Activated naive CD4-positive, alpha-beta T cell treated with anti-CD3 and anti-CD28 coated beads for 36 hours (primary cell): ENCODE measurements around the gene ALDH3B1. TPM values are rescaled to one million over a fixed set of nuclear protein-coding genes. Genes with fewer than 3 reads are reported as not detected.

Experiments
- CTCF ChIA-PET: fragments of 350-600 bp; sonication (Branson Sonifier 250); formaldehyde crosslinking; loops from one replicate; lab custom pipeline; 2021; ENCODE audit warnings: antibody characterized with exemption; lab: Charles Lee
- DNase-seq: peaks from one replicate; pipeline ENCODE4 v3.0.0-alpha.2; 2020
- H3K27ac Mint-ChIP-seq: one replicate; pipeline ENCODE4 v1.8.0; 2021; ENCODE audit warnings: mild to moderate bottlenecking, mixed read lengths
- H3K27me3 Mint-ChIP-seq: one replicate; pipeline ENCODE4 v1.8.0; 2021; ENCODE audit warnings: low read depth, mixed read lengths
- H3K36me3 Mint-ChIP-seq: one replicate; pipeline ENCODE4 v1.8.0; 2021; ENCODE audit warnings: low read depth, mixed read lengths
- H3K4me1 Mint-ChIP-seq: one replicate; pipeline ENCODE4 v1.8.0; 2021; ENCODE audit warnings: low read depth, mixed read lengths
- H3K4me3 Mint-ChIP-seq: one replicate; pipeline ENCODE4 v1.8.0; 2021; ENCODE audit warnings: mild to moderate bottlenecking, moderate library complexity, mixed read lengths
- H3K9me3 Mint-ChIP-seq: one replicate; pipeline ENCODE4 v1.8.0; 2021; ENCODE audit warnings: mixed read lengths
- intact Hi-C: fragments of 100-400 bp; cut with micrococcal nuclease; formaldehyde crosslinking; loops from one replicate; pipeline ENCODE4 v1.15.1; 2023
- total RNA-seq, 2 experiments: library from RNA; stranded (reverse); gene quantifications; one replicate each; pipeline ENCODE4 v1.2.3, GENCODE V29; 2021

The ALDH3B1 gene
- total RNA-seq, 2 experiments from 2014 or later, result not detected

- H3K36me3 Mint-ChIP-seq, result no peaks in the 10 kb centered on the region
- no peak for DNase-seq
- peaks cover 4% of the 10 kb centered on the region for H3K27me3 Mint-ChIP-seq
- CTCF ChIA-PET, result no interaction called here
- H3K4me1 Mint-ChIP-seq, result peaks cover 10% of the 10 kb centered on the region
- intact Hi-C loops, result no loop called here
- no peaks in the 10 kb centered on the region for H3K9me3 Mint-ChIP-seq
- H3K4me3 Mint-ChIP-seq, result no peak overlapping the region
- no peak overlapping the region for H3K27ac Mint-ChIP-seq
Observed at GRCh38 chr11:68011051-68011943, 1.2 kb downstream of the ALDH3B1 start.

GRCh38 chr11:68012044-68012842 is 2.1 kb downstream of the ALDH3B1 start:
- H3K27me3 Mint-ChIP-seq, result peaks cover 4% of the 10 kb centered on the region
- H3K9me3 Mint-ChIP-seq, result no peaks in the 10 kb centered on the region
- H3K4me3 Mint-ChIP-seq, result no peak overlapping the region
- intact Hi-C loops, result no loop called here
- H3K27ac Mint-ChIP-seq, result no peak overlapping the region
- no peaks in the 10 kb centered on the region for H3K36me3 Mint-ChIP-seq
- no peak for DNase-seq
- H3K4me1 Mint-ChIP-seq, result peaks cover 10% of the 10 kb centered on the region
- CTCF ChIA-PET, result no interaction called here

- Mint-ChIP-seq H3K9me3 (no peaks in the 10 kb centered on the region), H3K27me3 (peaks cover 4% of the 10 kb centered on the region), H3K36me3 (no peaks in the 10 kb centered on the region), H3K27ac (no peak overlapping the region), H3K4me3 (no peak overlapping the region), H3K4me1 (peaks cover 10% of the 10 kb centered on the region)
- CTCF ChIA-PET, result no interaction called here
- intact Hi-C loops, result no loop called here
- DNase-seq, result no peak
Observed at GRCh38 chr11:68012843-68013610, 2.9 kb downstream of the ALDH3B1 start.

DNA sequence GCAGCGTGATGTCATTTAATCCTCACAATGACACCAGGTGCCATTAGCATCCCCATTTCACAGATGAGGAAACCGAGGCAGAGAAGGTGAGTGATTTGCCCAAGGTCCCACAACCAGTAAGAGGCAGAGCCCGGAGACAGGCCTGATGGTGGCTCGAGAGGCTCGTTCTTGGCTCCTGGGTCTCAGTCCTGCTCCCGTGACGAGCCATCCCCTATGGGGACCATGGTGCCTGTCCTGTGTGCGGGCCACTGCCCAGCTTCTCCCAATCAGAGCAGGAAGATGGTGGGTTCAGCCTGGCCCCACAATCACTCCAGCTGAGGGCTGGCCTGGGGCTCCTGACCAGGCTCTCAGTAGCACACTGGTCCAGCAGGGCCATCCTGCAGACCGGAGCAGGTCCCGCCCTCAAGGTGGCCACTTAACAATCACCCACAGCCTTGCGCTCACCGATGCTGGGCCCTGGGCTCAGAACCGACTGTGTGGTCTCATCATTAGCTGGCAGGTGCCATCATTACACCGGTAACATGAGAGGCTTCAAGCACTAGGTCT is 3.6 kb downstream of the ALDH3B1 start:
- Mint-ChIP-seq H3K9me3 (no peaks in the 10 kb centered on the region), H3K4me1 (peaks cover 10% of the 10 kb centered on the region), H3K27ac (no peak overlapping the region), H3K4me3 (no peak overlapping the region), H3K27me3 (peaks cover 4% of the 10 kb centered on the region), H3K36me3 (no peaks in the 10 kb centered on the region)
- CTCF ChIA-PET, result no interaction called here
- intact Hi-C loops, result no loop called here
- DNase-seq, result no peak

DNA sequence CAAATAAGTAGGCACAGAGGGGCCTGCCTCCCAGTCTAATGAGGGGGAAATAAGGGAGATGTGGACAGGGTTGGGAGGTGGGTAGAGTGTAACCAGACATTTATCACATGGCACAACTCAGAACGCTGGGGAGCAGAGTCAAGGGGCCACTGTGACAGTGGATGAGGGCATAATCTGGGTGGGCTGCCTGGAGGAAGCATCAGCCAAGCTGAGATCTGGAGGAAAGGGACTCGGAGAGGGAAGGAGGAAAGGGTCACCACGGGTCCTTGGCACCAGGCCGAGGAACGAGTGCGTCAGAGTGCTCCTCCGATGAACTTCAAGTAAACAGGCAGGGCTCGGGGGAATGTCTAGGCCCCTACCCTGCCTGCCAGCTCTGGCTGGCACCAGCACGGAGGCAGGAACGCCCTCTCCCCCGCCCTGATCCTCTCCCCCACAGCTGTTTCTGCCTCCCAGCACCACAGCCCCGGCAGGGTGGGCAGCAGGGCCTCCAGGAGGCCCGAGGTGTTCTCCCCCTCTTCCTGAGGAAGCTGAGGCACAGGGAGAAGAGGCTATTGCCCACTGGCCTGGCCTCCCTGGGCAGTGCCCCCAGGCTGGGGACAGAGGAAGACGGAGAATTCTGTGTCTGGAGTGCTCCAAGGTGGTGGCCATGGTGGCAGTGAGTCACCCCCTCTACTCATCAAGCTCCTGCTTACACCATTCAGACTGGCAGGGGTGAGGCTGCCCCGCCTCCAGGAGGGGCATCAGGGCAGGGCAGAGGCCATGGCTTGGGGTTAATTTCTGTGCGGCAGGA is 4.2 kb downstream of the ALDH3B1 start:
- no peak overlapping the region for H3K27ac Mint-ChIP-seq
- H3K27me3 Mint-ChIP-seq, result peaks cover 4% of the 10 kb centered on the region
- CTCF ChIA-PET, result no interaction called here
- H3K4me3 Mint-ChIP-seq, result no peak overlapping the region
- H3K4me1 Mint-ChIP-seq, result peaks cover 4% of the 10 kb centered on the region
- H3K36me3 Mint-ChIP-seq, result no peaks in the 10 kb centered on the region
- intact Hi-C loops, result no loop called here
- no peak for DNase-seq
- no peaks in the 10 kb centered on the region for H3K9me3 Mint-ChIP-seq

DNA sequence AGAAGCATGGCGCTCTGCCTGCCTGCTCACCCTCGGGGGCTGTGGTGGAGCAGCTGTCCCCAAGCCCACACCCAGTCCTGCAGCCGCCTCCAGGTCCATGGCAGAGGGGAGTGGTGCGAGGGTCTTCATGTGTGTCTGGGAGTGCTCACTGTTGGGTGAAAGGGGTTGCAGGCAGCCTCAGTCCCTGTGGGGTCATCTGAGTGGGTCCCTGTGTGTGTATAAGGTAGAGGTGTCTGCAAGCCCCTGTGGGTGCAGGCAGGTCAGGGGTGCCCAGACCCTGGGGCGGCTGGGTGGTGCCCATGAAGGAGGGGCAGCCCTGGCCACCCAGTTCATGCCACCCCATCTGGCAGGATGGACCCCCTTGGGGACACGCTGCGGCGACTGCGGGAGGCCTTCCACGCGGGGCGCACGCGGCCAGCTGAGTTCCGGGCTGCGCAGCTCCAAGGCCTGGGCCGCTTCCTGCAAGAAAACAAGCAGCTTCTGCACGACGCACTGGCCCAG is 4.9 kb downstream of the ALDH3B1 start:
- no peak overlapping the region for H3K27ac Mint-ChIP-seq
- no peaks in the 10 kb centered on the region for H3K4me1 Mint-ChIP-seq
- DNase-seq, result no peak
- CTCF ChIA-PET, result no interaction called here
- H3K36me3 Mint-ChIP-seq, result no peaks in the 10 kb centered on the region
- H3K4me3 Mint-ChIP-seq, result no peak overlapping the region
- H3K9me3 Mint-ChIP-seq, result no peaks in the 10 kb centered on the region
- intact Hi-C loops, result no loop called here
- peaks cover 4% of the 10 kb centered on the region for H3K27me3 Mint-ChIP-seq

DNA sequence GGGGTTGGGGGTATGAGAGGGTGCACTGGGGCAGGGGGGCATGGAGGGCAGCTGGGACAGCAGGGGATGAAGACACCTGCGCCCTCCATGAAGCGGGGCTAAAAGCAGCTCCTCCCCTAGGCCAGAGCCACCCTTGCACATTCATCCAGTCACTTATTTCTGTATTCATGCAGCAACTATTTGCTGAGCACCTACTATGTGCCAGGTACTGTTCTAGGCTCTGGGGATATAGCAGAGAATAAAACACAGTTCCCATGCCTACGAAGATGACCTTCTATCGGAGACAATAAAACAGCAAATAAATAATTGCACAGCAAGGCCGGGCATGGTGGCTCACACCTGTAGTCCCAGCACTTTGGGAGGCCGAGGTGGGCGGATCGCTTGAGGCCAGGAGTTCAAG is 5.3 kb downstream of the ALDH3B1 start:
- no peak overlapping the region for H3K4me3 Mint-ChIP-seq
- intact Hi-C loops, result no loop called here
- no peak overlapping the region for H3K27ac Mint-ChIP-seq
- no peak for DNase-seq
- no peaks in the 10 kb centered on the region for H3K36me3 Mint-ChIP-seq
- peaks cover 4% of the 10 kb centered on the region for H3K27me3 Mint-ChIP-seq
- CTCF ChIA-PET, result interaction anchor here (0.7 kb wide), 1 partner anchor 191 kb away, joined by 4 read pairs; no protein-coding TSS in a partner anchor
- no peaks in the 10 kb centered on the region for H3K9me3 Mint-ChIP-seq
- H3K4me1 Mint-ChIP-seq, result no peaks in the 10 kb centered on the region

GRCh38 chr11:68016161-68016903 is 6.2 kb downstream of the ALDH3B1 start:
- CTCF ChIA-PET, result interaction anchor here (0.7 kb wide), 1 partner anchor 190 kb away, joined by 4 read pairs; no protein-coding TSS in a partner anchor
- H3K9me3 Mint-ChIP-seq, result no peaks in the 10 kb centered on the region

DNA sequence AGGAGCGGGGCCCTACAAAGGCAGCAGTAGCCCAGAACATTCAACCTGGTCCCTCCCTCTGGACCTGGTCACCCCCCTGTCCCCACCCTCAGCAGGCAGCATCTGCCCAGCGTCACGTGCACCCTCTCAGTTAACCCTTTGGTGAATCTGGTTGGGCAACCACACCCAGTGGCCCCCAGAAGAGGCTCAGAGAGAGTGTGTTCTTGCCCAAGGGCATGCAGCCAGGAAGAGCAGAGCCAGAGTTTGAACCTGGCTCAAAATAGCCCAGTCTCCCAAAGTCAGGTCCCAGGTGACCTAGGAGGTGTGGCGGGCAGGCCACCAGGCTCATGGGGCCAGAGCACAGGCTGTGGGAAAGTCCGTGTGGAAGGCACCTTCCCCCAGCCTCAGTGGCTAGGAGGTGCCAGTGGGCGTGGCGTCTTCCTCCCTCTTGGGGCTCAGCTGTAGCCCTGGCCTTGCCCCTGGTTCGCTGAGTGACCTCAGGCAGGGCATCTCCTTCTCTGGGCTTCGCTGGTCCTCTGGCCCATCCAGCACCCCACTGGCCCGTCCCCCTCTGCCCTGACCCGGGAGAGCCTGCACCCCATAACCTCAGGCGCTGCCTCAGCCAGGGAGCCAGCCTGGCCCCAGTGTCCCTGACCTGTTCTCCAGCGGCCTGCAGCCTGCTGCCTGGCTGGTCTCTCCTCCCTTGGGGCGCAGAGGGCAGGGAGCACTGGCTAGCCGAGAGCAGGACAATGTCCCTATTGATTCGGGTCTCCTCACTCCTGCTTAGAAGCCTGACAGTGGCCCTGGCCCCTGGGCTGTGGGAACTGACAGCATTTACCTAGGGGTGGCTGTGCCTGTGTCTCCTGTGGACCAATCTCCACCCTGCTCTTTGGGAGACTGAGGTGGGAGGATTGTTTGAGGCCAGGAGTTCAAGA is 7.0 kb downstream of the ALDH3B1 start:
- no peak overlapping the region for H3K4me3 Mint-ChIP-seq
- no peaks in the 10 kb centered on the region for H3K27me3 Mint-ChIP-seq
- H3K36me3 Mint-ChIP-seq, result no peaks in the 10 kb centered on the region
- H3K27ac Mint-ChIP-seq, result no peak overlapping the region
- intact Hi-C loops, result no loop called here
- no peaks in the 10 kb centered on the region for H3K9me3 Mint-ChIP-seq
- H3K4me1 Mint-ChIP-seq, result no peaks in the 10 kb centered on the region
- no peak for DNase-seq
- CTCF ChIA-PET, result no interaction called here

More at GRCh38 chr11:68016161-68016903, 6.2 kb downstream of the ALDH3B1 start:
- peaks cover 4% of the 10 kb centered on the region for H3K27me3 Mint-ChIP-seq
- no peak for DNase-seq
- H3K4me3 Mint-ChIP-seq, result no peak overlapping the region
- intact Hi-C loops, result no loop called here
- no peak overlapping the region for H3K27ac Mint-ChIP-seq
- no peaks in the 10 kb centered on the region for H3K4me1 Mint-ChIP-seq
- no peaks in the 10 kb centered on the region for H3K36me3 Mint-ChIP-seq

DNA sequence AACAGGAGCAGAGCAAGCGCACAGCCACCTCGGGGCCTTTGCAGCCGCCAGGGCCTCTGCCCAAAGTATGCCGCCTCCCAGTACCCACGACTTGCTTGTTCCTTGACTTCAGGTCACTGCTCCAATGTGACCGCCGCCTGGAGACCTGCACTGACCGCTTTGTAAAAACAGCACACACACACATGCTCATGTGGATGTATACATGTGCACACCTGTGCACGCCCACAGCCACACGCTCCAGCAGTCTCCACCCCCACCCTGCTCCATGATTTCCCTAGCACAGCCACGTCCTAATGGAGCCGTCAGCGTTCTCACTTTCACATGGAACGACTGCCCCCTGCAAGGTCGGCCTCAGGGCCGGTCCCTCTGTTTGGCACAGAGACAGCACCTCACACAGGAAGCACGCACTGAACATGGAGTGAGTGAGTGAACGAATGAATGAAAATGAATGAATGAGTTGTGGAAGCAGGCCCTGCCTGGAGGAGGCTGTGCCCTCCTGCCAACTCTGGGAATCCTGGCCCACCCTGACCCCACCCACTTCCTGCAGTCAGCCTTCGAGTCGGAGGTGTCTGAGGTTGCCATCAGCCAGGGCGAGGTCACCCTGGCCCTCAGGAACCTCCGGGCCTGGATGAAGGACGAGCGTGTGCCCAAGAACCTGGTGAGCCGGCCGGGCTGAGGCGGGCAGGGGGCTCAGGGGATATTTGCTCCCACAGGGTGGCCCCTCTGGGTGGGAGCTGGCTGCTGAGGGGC is 8.0 kb downstream of the ALDH3B1 start:
- Mint-ChIP-seq H3K36me3 (no peaks in the 10 kb centered on the region), H3K27ac (no peak overlapping the region), H3K9me3 (no peaks in the 10 kb centered on the region), H3K4me3 (no peak overlapping the region), H3K27me3 (no peaks in the 10 kb centered on the region), H3K4me1 (no peaks in the 10 kb centered on the region)
- CTCF ChIA-PET, result no interaction called here
- no peak for DNase-seq
- intact Hi-C loops, result no loop called here
